GM21528 (cell line): ENCODE data around the gene ANG.
"Not testable (repeated sequence)": the region's sequence is repeated elsewhere in the genome, so short reads cannot be mapped to it uniquely, and the experiment has no call there.

Experiments used
- ATAC-seq: cut with Tn5 transposase; IDR thresholded peaks from one replicate; pipeline ENCODE4 v1.9.1; 2021; ENCODE audit warnings: mild to moderate bottlenecking, moderate library complexity; ENCODE audit not compliant: unreplicated experiment, low FRiP score

The ANG gene

GRCh38 chr14:20688167-20688839 lies at the start of gene ANG:
Gene ANG, plus strand, starts transcription at chr14:20688764. Its CDS starts 4,801 bp downstream, at chr14:20693565.
- ATAC-seq = no peak

- no peak for ATAC-seq
Measured at GRCh38 chr14:20641591-20641990, 47.0 kb upstream of the ANG start, which contains the start of gene OR6S1. Gene OR6S1, minus strand, starts transcription at chr14:20641691. Its CDS starts 0 bp downstream, at chr14:20641691.

GRCh38 chr14:20642182-20642581 lies 46.4 kb upstream of the ANG start:
- ATAC-seq = no peak

GRCh38 chr14:20642755-20643154 lies 45.8 kb upstream of the ANG start:
- not testable (repeated sequence) for ATAC-seq

- no peak for ATAC-seq
Measured at GRCh38 chr14:20644520-20644919, 44.0 kb upstream of the ANG start.

- ATAC-seq = no peak
Measured at GRCh38 chr14:20645481-20645880, 43.1 kb upstream of the ANG start.

- ATAC-seq = no peak
Measured at GRCh38 chr14:20652996-20653975, 35.3 kb upstream of the ANG start.

- no peak for ATAC-seq
Measured at GRCh38 chr14:20655851-20656250, 32.7 kb upstream of the ANG start.

- ATAC-seq = no peak
Measured at GRCh38 chr14:20656274-20656673, 32.3 kb upstream of the ANG start.

GRCh38 chr14:20657216-20658211 lies 31.1 kb upstream of the ANG start:
- ATAC-seq = no peak

- no peak for ATAC-seq
Measured at GRCh38 chr14:20658246-20658645, 30.3 kb upstream of the ANG start.

- ATAC-seq = no peak
Measured at GRCh38 chr14:20659336-20659735, 29.2 kb upstream of the ANG start.

GRCh38 chr14:20659813-20660395 lies 28.7 kb upstream of the ANG start:
- no peak for ATAC-seq

GRCh38 chr14:20661197-20661596 lies 27.4 kb upstream of the ANG start:
- ATAC-seq = no peak

- peak; percentile 66 for ATAC-seq
Measured at GRCh38 chr14:20662968-20663732, 25.4 kb upstream of the ANG start.

GRCh38 chr14:20666400-20666961 lies 22.1 kb upstream of the ANG start:
- ATAC-seq = not testable (repeated sequence)

- peak; percentile 74 for ATAC-seq
Measured at GRCh38 chr14:20667957-20668356, 20.6 kb upstream of the ANG start.

GRCh38 chr14:20668969-20669368 lies 19.6 kb upstream of the ANG start:
- no peak for ATAC-seq
